HG03095 (cell line): ENCODE measurements around the gene COLQ.
"Not testable (repeated sequence)": the region's sequence is repeated elsewhere in the genome, so short reads cannot be mapped to it uniquely, and the experiment has no call there.

Experiments used
- ATAC-seq: cut with Tn5 transposase; IDR thresholded peaks from one replicate; pipeline ENCODE4 v1.9.1; 2021; ENCODE audit warnings: moderate library complexity; ENCODE audit not compliant: unreplicated experiment

The COLQ gene

DNA sequence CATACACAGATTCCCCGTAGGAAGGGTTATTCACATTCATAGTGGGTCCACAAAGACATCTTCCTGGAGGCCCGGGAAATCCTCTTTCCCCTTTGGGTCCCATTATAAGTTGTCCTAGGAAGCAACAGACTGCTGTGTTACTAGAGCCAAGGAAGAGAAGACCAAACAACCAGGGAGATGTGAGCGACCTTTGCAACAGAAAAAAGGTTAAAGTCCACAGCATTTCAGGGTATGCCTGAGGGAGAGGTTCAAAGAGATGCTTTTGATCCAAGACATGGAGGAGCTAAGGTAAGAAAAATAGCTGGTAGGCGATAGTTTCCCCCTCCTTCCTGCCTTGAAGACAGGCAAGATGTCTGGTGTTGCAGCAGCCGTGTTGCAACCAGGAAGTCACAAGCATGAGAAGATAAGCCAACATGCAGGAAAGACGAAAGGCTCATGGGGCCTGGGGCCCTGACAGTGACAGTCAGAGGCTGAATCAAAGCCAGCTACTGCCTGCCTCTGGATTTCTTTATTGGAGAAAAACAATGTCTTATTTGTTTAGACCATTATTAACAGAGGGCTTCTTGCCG lies 63.2 kb downstream of the COLQ start:
- ATAC-seq: no peak

DNA sequence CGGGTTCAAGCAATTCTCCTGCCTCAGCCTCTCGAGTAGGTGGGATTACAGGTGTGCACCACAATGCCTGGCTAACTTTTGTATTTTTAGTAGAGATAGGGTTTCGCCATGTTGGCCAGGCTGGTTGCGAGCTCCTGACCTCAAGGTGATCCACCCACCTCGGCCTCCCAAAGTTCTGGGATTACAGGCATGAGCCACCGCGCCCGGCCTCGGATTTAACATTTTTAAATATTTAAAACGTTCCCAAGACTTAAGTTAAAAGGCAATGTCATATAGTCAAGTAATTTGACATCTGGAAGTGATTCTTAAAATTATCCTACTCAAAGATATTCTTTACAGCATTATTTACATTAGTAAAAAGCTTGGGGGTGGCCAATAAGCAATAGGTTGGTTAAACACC lies 64.6 kb downstream of the COLQ start:
- not testable (repeated sequence) for ATAC-seq

DNA sequence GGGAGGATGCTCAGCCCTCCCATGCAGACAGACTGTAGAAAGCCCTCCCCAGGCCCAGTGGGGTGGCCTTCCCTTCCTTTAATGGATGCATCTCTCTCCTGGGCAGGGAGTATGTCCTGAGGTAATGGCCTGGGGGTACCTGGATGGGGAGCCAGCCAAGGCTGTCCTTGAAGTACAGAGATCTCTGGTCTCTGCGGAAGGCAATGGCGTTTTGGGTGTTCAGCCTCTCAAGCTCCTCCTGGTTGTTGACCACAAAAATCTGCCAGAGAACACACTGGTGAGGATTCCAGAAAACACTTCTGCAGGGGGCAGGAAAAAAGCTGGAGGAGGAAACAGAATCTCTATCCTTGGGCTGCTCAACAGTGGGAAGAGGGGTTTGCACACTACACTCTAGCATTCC lies 65.2 kb downstream of the COLQ start:
- no peak for ATAC-seq

DNA sequence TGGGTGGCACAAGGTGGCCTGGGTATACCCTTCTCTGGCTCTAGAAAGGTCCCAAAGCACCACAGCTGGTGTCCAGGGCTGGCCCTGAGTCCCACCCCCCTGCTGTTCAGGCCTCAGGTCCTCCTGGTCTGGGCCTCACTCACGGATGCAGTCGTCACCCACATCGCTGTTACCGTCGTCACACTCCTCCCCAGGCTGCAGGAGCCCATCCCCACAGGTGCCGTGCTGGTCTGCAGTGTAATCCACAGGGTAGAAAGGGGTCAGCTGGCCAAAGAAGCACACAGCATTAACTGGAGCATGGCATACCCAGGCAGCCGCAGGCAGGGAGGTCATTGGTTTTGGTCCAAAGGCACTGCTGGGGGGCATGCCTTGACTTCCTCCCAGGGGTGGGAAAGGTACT lies 65.8 kb downstream of the COLQ start:
- ATAC-seq: no peak

DNA sequence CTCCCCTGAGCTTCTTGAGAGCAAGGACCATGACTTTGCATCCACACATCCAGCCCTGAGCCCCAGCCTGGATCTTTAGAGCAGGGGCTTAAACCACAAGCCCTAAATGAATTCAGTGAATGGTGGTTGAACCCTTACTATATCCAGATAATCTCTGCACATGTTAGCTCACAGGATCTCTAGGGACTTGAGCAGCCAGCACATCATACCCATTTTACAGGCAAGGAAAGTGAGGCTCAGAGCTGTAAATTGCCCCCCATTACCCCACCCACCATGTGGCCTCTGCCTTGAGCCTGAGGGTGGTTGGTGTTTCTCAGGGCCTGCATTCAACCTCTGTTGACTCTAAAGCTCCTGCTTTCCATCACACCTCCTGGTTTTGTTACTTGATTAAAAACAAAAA lies 66.5 kb downstream of the COLQ start:
- ATAC-seq: no peak

DNA sequence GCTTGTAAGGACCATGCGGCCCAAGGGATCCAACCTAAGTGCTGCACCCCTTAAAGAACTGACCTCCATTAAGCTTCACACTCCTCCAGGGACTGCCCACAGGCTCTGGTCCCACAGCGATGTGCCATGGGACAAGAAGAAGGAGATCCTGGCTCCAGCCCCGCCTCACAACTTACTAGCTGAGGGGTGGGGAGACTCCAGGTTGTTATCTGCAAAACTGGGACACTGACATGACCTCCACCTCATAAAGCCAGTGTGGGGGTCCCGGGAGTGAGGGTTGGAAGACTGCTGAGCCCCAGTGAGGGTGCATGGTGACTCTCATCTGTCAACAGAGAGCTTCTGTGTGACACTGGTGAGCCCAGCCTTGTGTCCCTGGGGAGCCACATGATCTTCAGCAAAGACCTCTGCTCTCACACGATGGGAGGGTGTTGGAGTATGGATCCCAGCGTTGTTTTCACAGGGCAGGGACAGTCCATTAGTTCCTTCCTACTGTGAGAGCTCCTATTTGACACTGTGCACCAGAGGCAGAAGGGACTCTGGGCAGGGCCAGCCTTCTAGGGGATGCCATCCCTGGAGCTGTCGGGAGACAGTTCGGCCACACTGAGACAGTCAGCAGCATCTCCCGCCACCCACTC lies 67.4 kb downstream of the COLQ start:
- no peak for ATAC-seq

DNA sequence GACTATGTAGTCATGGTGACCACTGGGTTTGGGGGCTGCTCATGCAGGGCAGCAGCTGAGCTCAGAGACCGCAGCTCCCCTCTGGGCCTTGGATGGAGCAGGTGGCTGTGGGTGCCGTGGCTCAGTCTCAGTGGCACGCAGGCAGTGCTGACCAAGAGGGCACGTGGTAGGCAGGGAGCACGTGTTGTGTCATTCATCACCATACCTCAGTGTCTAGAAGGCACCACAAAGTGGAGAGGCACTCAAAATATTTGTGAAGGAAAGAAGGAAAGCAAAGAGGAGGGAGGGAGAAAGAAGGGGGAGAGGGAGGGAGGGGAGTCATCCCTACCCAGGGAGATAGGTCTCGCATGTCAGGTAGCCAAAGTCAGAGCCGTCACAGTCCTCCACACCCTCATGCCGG lies 68.0 kb downstream of the COLQ start:
- no peak for ATAC-seq

DNA sequence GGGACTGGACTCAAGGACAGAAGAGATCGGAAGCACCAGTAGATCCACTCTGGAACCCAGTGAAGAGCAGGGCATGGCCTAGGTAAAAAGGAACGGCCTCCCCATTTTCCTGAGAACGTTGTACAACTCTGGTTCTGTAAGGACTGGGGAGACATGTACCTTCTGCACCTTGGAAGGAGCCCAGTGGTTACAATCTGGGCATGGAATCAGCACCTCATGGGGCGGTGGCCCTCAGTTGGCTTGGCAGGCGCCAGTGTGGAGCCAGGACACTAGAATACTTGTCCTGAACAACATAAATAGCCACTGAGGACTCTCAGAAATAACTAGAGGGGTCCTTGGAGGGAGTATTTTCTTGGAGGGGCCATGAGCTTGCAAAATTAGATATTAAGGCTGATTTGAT lies 68.5 kb downstream of the COLQ start:
- ATAC-seq: no peak

DNA sequence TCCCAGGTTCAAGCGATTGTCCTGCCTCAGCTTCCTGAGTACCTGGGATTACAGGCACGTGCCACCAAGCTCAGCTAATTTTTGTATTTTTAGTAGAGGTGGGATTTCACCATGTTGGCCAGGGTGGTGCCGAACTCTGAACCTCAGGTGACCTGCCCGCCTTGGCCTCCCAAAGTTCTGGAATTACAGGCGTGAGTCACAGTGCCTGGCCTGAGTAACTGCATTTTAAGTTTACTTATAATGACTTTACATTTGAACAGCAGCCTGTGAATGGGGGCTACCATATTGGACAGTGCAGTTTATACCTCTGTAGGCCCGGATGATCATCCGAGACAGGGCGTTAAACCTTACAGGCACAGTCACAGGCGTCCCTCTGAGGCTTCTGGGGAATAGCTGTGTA lies 69.3 kb downstream of the COLQ start:
- ATAC-seq: no peak

DNA sequence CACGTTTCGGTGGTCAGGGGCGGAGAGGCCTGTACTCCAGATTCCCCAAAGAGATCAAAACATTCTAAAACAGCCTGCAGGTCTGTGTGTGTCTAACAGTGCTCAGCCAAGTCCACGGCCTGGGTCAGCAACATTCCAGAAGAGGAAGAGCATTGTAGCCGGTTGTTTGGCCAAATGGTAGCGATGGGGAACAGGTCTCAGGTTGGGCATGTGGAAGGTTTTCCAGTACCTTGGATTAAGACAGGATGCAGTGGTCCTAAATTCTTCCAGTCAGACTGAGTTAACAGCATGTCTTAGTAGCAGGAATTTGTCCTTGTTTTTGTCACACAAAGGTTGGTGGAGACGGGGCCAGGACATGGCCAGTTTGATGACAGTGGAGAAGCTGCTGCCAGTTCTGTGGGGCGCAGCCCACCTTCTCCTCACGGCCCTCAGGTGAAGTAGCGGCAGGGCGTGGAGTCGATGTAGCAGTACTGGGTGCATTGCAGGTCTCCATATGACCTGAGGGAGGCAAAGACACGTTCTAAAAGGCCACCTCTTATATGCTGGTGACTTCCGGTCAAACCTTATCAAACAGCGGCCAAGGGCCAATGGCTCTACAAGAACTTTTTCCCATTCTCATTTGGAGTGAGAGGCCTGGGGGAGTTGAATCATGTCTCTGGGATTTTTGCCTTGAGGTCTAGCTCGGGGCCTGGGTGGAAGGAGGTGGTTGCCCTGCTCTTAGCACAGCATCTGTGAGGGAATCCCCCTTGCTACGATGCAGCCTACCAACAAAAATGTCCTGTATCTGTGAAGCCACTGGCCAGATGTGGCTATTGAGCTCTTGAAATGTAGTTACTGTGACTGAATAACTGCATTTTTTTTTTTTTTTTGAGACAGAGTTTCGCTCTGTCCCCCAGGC lies 70.0 kb downstream of the COLQ start:
- no peak for ATAC-seq

DNA sequence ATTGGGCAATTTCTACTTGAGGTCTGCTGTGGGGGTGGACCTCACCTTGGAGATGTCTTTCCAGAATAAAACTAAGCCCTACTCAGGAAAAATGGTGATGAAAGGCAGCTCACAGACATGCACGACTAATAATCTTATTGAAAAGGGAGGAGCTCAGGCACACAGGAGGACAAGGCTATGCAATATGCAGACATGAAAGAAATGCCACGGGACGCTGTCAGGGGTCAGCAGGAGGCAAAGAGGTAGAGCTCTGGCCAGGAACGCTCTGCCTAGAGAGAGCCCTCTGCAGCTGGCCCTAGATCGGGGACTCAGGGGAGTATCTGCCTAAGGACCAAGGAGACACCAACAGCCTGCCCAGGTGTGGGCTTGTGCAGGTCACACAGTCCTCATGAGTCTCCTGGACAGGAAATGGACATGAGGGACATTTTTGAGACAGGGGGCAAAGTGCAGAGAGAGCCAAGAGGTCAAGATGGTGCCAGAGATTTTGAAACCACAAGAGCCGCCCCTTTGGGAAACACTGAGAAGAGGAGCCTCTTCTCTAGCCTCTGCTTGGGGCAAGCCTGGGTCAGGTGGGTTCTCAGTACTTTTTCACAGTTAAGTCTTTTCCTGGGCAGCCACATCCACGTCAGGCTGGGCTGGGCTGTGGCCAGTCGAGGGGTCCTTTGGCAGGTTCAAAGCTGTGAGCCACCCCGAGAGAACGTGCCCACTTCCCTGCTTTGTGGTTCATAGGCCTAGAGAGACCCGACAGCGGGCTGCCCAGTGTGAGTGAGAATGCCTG lies 70.9 kb downstream of the COLQ start:
- no peak for ATAC-seq

DNA sequence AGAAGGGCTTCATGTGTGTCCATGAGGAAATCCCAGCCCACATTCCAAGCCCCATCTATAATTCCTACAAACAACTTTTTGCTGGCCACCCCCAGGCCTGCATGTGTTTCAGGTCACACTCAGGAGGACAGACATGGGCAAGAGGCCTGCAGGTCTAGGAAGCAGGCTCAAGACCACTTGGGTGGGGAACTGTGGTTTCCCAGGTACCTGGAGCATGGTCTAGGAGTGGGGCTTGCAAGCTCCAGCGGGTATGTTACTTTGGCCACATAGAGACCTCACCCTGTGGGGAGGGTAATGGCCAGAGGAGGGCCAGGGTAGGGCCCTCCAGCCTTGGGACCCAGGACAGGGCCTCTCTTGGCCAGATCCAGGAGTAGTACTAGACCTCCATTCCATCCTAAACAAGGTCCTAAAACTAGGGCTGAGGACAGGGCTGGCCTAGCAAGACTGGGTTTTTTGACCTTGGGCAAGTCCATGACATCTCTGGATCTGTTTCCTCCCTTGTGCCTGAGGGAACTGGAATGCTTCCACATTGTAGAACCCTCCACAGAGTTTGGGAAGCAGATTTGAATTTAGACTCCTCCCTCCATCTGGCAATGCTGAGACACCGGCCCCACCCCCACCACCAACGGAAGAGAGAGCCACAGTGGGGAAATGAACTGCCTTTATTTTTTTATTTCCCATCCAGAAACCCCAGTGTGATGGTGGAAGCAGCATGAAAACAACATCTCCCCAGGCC lies 71.8 kb downstream of the COLQ start:
- no peak for ATAC-seq

DNA sequence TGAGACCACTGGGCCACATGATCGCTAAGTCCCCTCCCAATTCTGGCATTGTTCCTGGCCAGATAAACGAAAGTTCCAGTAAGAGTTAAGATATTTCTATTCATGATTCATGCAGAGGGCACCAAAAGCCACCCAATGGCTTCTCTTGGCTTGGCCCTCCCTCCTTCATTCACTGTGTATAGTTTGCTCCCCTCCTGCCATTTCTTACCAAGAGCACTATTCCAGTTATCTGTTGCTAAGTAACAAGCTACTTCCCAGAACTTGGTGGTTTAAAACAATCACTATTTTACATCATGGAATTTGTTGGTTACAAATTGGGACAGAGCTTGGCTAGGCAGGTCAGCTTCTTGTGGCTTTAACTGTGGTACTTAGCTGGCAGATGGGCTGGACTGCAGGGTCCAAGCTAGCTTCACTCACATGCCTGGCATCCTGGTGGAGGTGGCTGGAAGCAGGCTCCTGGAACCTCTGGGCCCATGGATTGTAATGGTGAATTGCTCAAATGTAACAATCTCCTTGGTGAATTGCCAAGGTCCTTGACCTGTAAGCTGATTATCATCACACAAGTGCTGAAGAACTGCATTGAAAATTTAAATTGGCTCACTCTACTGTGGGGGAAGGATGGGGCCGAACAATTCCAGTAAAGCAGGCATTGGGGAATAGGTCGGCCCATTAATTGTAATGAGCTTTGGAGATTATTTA lies 77.5 kb downstream of the COLQ start:
- no peak for ATAC-seq

DNA sequence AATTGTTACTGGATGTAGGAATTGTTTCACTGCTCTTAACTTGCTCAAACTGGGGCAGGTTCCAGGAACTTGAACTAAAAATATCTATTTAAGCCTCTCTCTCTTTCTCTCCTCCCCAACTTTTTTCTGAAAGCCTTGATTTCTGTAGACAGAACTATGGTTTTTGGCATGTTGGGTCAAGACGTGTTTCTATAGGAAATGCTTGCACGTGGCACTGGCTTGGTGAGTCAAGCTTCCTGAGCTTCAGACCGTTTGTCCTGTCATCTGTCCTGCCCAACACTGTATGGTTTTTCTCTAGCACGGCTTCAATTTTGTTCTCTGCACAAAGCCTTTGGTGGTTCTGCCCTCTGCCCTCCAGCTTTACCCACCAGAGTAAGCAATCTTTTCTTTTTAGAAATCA lies 80.6 kb downstream of the COLQ start:
- no peak for ATAC-seq

DNA sequence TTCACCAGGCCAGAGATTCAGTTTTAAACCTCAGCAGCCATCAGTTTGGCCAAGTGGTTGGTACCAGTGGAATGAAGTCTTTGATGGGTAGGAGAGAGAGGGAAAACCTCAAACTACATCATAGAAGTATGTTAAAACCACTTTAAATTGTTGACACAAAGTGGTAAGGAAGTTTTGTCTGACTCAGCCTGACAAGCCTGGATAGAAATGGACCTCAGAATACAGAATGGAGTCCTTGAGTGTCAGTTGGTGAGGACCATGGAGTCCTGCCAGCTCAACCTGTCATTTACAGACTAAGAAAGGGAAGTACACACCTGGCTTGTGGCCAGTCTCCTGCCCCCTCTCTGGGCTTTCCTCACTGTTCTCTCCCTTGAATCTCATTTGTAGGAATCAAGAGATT lies 82.0 kb downstream of the COLQ start:
- no peak for ATAC-seq

DNA sequence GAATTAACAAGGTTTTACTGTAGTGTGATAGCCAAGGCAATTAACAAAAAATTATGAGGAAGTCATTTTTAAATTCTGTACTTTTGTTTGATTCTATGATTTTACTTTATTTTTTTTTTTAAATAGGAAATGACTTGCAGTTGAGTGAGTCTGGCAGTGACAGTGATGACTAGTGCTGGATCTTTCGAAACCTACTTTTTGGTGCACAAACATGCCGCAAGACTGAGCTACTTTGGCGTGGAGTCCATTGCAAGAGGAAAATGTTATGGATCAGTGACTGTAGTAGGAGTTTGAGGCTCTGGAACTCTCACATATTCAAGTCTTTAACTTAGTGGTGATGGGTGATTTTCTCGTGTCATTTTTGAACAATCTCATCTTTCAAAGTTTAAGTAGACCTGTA lies 82.5 kb downstream of the COLQ start:
- no peak for ATAC-seq

DNA sequence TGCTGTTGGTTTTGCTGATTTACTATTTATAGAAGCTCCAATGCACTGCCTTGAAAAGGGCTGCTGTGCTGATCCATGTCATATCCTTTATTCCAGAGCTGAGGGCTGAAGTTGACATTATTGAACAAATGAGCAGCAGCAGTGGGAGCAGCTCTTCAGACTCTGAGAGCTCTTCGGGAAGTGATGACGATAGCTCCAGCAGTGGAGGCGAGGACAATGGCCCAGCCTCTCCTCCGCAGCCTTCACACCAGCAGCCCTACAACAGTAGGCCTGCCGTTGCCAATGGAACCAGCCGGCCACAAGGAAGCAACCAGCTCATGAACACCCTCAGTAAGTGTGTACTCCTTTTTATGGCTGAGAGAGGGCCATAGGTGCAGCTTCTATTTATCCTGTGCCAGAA lies 85.3 kb downstream of the COLQ start:
- no peak for ATAC-seq

DNA sequence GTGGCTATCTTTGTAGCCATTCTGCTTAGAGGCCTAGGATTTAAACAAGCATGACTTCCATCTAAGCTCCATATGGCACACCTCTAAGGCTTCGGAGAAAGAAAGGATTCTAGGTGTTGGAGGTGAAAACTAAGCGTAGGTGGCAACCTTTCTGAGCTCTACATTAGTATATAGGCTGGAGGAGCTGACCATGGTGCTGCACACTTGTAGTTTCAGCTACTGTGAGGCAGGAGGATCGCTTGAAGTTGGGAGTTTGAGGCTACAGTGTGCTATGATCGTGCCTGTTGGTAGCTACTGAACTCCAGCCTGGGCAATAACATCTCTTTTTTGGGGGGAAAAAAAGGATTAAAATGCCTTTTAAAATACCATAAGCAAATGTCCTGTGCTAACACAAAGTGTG lies 86.8 kb downstream of the COLQ start:
- ATAC-seq: no peak

DNA sequence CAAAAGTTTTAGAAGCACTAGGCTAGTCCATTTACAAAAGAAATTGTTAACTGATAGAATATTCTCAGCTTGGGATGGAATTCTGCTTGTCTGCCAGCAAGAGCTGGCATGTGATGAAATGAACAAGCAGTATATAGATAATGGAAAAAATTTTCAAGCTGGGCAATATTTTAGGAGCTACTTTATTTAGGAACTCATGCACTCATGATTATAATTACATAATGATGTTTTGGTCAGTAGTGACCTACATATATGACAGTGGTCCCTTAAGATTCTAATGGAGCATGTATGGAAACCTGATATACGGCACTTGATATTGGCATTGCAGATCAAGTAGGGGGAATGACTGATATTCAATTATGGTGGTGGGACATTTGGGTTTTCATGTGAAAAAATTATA lies 88.0 kb downstream of the COLQ start:
- ATAC-seq: no peak

DNA sequence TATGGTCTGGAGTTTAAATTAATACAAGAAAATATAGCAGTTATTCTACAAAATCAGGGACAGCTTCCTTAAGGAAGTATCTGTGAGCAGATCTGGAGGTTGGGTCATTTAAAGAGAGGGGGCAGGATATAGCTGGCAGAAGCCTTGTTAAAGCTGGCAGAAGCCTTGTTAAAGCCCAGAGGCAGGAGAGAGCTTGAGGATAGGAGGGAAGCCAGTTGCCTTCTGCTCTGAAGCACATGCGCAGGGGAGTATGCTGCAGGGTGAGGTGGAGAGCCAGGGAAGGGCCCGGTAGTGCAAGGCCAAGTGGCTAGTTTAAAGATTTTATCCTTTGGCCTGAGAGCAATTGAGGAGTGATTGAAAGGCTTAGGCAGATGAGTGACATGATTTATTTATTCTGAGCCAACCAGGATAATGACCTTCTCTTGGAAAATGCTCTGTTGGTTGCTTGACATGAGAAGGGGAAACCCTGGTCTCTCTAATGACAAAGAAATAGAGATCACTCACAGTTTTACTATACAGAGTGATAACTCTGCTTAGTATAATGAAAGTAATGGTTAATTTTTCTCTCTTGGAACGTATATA lies 90.2 kb downstream of the COLQ start:
- ATAC-seq: no peak
